RWPE1 (cell line): Measurements from ENCODE around the gene DRAP1.

Source experiments
- CTCF ChIA-PET: fragments of 350-600 bp; sonication (Branson Sonifier 250); formaldehyde crosslinking; extraction: SDS; loops from one replicate; lab custom pipeline; 2021; lab: Yijun Ruan, JAX
- POLR2A ChIA-PET: fragments of 400-600 bp; formaldehyde crosslinking; extraction: SDS; loops from one replicate; lab custom pipeline; 2020; ENCODE audit warnings: antibody characterized with exemption; ENCODE audit not compliant: low non-redundant PET; lab: Yijun Ruan, JAX
- DNase-seq: peaks from one replicate; pipeline ENCODE4 v3.0.0; 2012; ENCODE audit warnings: low spot score
- H3K27ac ChIP-seq: fragments of 450-650 bp; 2 replicates; pipeline ENCODE4 v1.5.1; 2017
- CTCF ChIP-seq: fragments of 450-650 bp; conservative IDR thresholded peaks from 2 replicates; pipeline ENCODE4 v1.5.1; 2017; ENCODE audit warnings: low read depth, mild to moderate bottlenecking

The DRAP1 gene

GRCh38 chr11:65900125-65900898 lies 18.9 kb upstream of the DRAP1 start, which contains the start of gene FOSL1:
FOSL1 (minus strand) TSS chr11:65900388; CDS start chr11:65900339, 49 bp downstream.
- H3K27ac ChIP-seq: peak within 1 kb of the TSS; percentile 95
- ChIA-PET POLR2A (interaction anchor here (0.6 to 1.1 kb wide), 4 partner anchors 10 to 15 kb away, joined by 3 to 7 read pairs (median 4); partner anchors contain the start of genes CCDC85B and FIBP), CTCF (interaction anchor here (1.2 kb wide), 1 partner anchor 11 kb away, joined by 3 read pairs; no protein-coding TSS in a partner anchor)
- DNase-seq: peak; percentile 94
- TF ChIP-seq CTCF: no peak

- TF ChIP-seq CTCF: no peak
- ChIA-PET CTCF (interaction anchor here (1.2 kb wide), 1 partner anchor 11 kb away, joined by 3 read pairs; no protein-coding TSS in a partner anchor), POLR2A (interaction anchor here (0.6 to 1.1 kb wide), 4 partner anchors 10 to 15 kb away, joined by 3 to 7 read pairs (median 4); partner anchors contain the start of genes CCDC85B and FIBP)
- peak overlapping the region; percentile 95 for H3K27ac ChIP-seq
- DNase-seq: no peak
These were observed 18.4 kb upstream of the DRAP1 start for GRCh38 chr11:65900899-65901180.

DNA sequence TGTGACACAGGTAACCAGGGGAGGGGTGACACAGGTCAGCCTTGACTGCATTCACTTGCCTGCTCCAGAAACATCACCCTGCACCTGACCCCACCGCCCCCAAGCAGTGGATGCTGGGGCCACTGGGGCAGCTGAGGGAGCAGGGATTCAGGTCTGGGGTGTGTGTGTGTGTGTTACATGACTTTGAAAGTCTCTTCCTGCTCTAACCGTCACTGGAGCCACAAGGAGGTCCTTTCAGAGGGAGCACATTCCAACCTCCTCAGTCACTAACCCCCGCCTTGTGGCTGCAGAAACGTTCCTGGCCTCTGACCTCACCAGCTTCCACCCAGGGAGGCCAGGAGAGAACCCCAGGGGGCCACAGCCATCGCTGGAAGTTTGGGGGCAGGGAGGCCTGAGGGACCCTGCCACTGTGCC lies 16.2 kb upstream of the DRAP1 start:
- no peak for TF ChIP-seq CTCF
- peak overlapping the region; percentile 73 for H3K27ac ChIP-seq
- DNase-seq: peak; percentile 62
- POLR2A ChIA-PET: no interaction called here
- CTCF ChIA-PET: interaction anchor here (0.6 kb wide), 1 partner anchor 317 kb away, joined by 5 read pairs; no protein-coding TSS in a partner anchor

GRCh38 chr11:65903715-65904114 lies 15.5 kb upstream of the DRAP1 start:
- no peak for TF ChIP-seq CTCF
- CTCF ChIA-PET: interaction anchor here (0.6 kb wide), 1 partner anchor 316 kb away, joined by 5 read pairs; no protein-coding TSS in a partner anchor
- peak overlapping the region; percentile 73 for H3K27ac ChIP-seq
- POLR2A ChIA-PET: no interaction called here
- no peak for DNase-seq

- H3K27ac ChIP-seq: no peak overlapping the region
- ChIA-PET CTCF (interaction anchor here (0.7 to 1.1 kb wide), 2 partner anchors 22 to 351 kb away, joined by 3 to 5 read pairs; no protein-coding TSS in a partner anchor), POLR2A (no interaction called here)
- no peak for DNase-seq
- no peak for TF ChIP-seq CTCF
These were observed 12.6 kb upstream of the DRAP1 start for GRCh38 chr11:65906602-65907001.

DNA sequence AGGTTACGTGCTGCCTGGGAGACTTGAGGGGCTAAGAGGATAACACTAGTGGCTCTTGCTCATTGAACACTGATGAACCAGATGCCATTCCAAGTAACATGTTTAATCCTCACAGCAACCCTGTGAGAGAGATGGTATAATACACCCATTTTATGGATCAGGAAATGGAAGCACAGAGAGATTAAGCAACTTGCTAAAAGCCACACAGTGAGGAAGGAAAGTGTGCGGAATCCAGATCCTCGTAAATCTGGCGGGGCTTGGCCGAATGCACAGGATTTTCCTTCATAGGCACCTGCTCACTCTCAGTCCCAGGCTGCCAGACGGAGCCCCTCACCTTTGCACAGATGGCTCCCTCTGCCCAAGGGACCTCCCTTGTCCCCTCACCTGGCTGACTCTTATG lies 11.3 kb upstream of the DRAP1 start:
- ChIA-PET POLR2A (no interaction called here), CTCF (interaction anchor here (0.6 kb wide), 1 partner anchor 11 kb away, joined by 3 read pairs; no protein-coding TSS in a partner anchor)
- DNase-seq: no peak
- TF ChIP-seq CTCF: no peak
- H3K27ac ChIP-seq: no peak overlapping the region
